T-cell (primary cell): Measurements from ENCODE around the gene BMS1. TPM values are rescaled to one million over a fixed set of nuclear protein-coding genes. Genes with fewer than 3 reads are reported as not detected.
A peak's percentile ranks its signal among the peaks of the same experiment; 100 is the strongest.
"Not testable (repeated sequence)": the region's sequence is repeated elsewhere in the genome, so short reads cannot be mapped to it uniquely, and the experiment has no call there.

Source experiments
- ATAC-seq, 4 experiments: fragments of 200-7000 bp in 3 of 4; fragments of 150-1000 bp in 1 of 4; cut with Tn5 transposase; replicated peaks in 1 of 4; 1 replicate in 3 of 4; 2 replicates in 1 of 4; pipeline ENCODE4 v1.10.0; 2021; ENCODE audit warnings: moderate library complexity in 3 of 4, mild to moderate bottlenecking in 2 of 4, moderate number of reproducible peaks in 1 of 4
- CTCF ChIA-PET, 2 donors: fragments of 300-600 bp; sonication (Branson Sonifier 250); formaldehyde crosslinking; loops; one replicate each; lab custom pipeline; 2022; ENCODE audit warnings: antibody characterized with exemption in 2 of 2; lab: Charles Lee
- POLR2A ChIA-PET, 2 donors: fragments of 300-600 bp; sonication (Branson Sonifier 250); formaldehyde crosslinking; loops; one replicate each; lab custom pipeline; 2022; ENCODE audit warnings: antibody characterized with exemption in 2 of 2; lab: Charles Lee
- DNase-seq, 35 experiments: peaks; one replicate each; pipeline versions ENCODE4 v3.0.0 to v3.0.0-alpha.2; 2013 to 2023
- H3K27ac ChIP-seq: one replicate; pipeline ENCODE4 v1.5.1; 2013; ENCODE audit warnings: low read length
- H3K27me3 ChIP-seq, 2 experiments: replicated peaks in 1 of 2; 1 replicate in 1 of 2; 2 replicates in 1 of 2; pipeline versions ENCODE4 v1.6.1 to v1.7.0; 2013; ENCODE audit warnings: low read length in 1 of 2, mixed read lengths in 1 of 2; ENCODE audit not compliant: control insufficient read depth in 2 of 2, insufficient read depth in 2 of 2; ENCODE audit errors: extremely low read depth in 1 of 2
- H3K36me3 ChIP-seq, 2 donors: 1 replicate in 1 of 2; 2 replicates in 1 of 2; pipeline versions ENCODE4 v1.6.1 to v1.7.0; 2013; ENCODE audit warnings: low read length in 1 of 2; ENCODE audit not compliant: control insufficient read depth in 2 of 2, insufficient read depth in 1 of 2; ENCODE audit errors: extremely low read depth in 1 of 2
- H3K4me1 ChIP-seq, 2 experiments: 1 replicate in 1 of 2; 2 replicates in 1 of 2; pipeline versions ENCODE4 v1.6.1 to v1.7.0; 2013; ENCODE audit warnings: low read length in 2 of 2, mixed read lengths in 1 of 2; ENCODE audit not compliant: insufficient read depth in 2 of 2, control insufficient read depth in 1 of 2; ENCODE audit errors: extremely low read depth in 1 of 2
- H3K4me3 ChIP-seq, 2 donors: 1 replicate in 1 of 2; 2 replicates in 1 of 2; pipeline versions ENCODE4 v1.5.1 to v1.7.0; 2013; ENCODE audit warnings: mild to moderate bottlenecking in 2 of 2, low read length in 1 of 2, moderate library complexity in 1 of 2; ENCODE audit not compliant: control insufficient read depth in 1 of 2; ENCODE audit errors: extremely low read depth in 1 of 2
- H3K9me3 ChIP-seq: 2 replicates; pipeline ENCODE4 v1.7.0; 2013
- H3K27ac Mint-ChIP-seq, 2 donors: one replicate each; pipeline ENCODE4 v1.8.0; 2020 to 2021; ENCODE audit warnings: mild to moderate bottlenecking in 2 of 2, mixed read lengths in 2 of 2
- H3K27me3 Mint-ChIP-seq, 2 donors: one replicate each; pipeline ENCODE4 v1.8.0; 2021 to 2022; ENCODE audit warnings: mixed read lengths in 2 of 2
- H3K36me3 Mint-ChIP-seq: one replicate; pipeline ENCODE4 v1.8.0; 2021; ENCODE audit warnings: mixed read lengths
- H3K4me1 Mint-ChIP-seq, 3 donors: one replicate each; pipeline ENCODE4 v1.8.0; 2020 to 2022; ENCODE audit warnings: mixed read lengths in 3 of 3, mild to moderate bottlenecking in 1 of 3
- H3K4me3 Mint-ChIP-seq, 3 donors: one replicate each; pipeline ENCODE4 v1.8.0; 2020 to 2022; ENCODE audit warnings: mild to moderate bottlenecking in 3 of 3, mixed read lengths in 3 of 3, moderate library complexity in 3 of 3
- H3K9me3 Mint-ChIP-seq, 3 donors: one replicate each; pipeline ENCODE4 v1.8.0; 2020 to 2022; ENCODE audit warnings: mixed read lengths in 3 of 3
- WGBS: methylation state at CpG from one replicate; pipeline ENCODE4 v1.1.5; 2013; ENCODE audit warnings: missing lambda C conversion rate; ENCODE audit not compliant: insufficient coverage; 5-methylcytosine and 5-hydroxymethylcytosine counted together
- total RNA-seq, 35 experiments: library from RNA in 6 of 35; stranded (reverse) in 6 of 35; fragments of 120-200 nt in 1 of 35; gene quantifications; one replicate each; pipeline versions ENCODE4 v1.2.1 to v1.2.4 and lab custom pipeline; 2013 to 2026

Gene BMS1, protein sequence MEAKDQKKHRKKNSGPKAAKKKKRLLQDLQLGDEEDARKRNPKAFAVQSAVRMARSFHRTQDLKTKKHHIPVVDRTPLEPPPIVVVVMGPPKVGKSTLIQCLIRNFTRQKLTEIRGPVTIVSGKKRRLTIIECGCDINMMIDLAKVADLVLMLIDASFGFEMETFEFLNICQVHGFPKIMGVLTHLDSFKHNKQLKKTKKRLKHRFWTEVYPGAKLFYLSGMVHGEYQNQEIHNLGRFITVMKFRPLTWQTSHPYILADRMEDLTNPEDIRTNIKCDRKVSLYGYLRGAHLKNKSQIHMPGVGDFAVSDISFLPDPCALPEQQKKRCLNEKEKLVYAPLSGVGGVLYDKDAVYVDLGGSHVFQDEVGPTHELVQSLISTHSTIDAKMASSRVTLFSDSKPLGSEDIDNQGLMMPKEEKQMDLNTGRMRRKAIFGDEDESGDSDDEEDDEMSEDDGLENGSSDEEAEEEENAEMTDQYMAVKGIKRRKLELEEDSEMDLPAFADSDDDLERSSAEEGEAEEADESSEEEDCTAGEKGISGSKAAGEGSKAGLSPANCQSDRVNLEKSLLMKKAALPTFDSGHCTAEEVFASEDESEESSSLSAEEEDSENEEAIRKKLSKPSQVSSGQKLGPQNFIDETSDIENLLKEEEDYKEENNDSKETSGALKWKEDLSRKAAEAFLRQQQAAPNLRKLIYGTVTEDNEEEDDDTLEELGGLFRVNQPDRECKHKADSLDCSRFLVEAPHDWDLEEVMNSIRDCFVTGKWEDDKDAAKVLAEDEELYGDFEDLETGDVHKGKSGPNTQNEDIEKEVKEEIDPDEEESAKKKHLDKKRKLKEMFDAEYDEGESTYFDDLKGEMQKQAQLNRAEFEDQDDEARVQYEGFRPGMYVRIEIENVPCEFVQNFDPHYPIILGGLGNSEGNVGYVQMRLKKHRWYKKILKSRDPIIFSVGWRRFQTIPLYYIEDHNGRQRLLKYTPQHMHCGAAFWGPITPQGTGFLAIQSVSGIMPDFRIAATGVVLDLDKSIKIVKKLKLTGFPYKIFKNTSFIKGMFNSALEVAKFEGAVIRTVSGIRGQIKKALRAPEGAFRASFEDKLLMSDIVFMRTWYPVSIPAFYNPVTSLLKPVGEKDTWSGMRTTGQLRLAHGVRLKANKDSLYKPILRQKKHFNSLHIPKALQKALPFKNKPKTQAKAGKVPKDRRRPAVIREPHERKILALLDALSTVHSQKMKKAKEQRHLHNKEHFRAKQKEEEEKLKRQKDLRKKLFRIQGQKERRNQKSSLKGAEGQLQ
- total RNA-seq (10 to 100 TPM; 13.1 to 18.1 (median 16.4) TPM), total RNA-seq (lab: John Stamatoyannopoulos, UW) (68.5 to 308 (median 99.8) reads per million in 29 experiments)
- total RNA-seq (2013), result 17.1 TPM

DNA sequence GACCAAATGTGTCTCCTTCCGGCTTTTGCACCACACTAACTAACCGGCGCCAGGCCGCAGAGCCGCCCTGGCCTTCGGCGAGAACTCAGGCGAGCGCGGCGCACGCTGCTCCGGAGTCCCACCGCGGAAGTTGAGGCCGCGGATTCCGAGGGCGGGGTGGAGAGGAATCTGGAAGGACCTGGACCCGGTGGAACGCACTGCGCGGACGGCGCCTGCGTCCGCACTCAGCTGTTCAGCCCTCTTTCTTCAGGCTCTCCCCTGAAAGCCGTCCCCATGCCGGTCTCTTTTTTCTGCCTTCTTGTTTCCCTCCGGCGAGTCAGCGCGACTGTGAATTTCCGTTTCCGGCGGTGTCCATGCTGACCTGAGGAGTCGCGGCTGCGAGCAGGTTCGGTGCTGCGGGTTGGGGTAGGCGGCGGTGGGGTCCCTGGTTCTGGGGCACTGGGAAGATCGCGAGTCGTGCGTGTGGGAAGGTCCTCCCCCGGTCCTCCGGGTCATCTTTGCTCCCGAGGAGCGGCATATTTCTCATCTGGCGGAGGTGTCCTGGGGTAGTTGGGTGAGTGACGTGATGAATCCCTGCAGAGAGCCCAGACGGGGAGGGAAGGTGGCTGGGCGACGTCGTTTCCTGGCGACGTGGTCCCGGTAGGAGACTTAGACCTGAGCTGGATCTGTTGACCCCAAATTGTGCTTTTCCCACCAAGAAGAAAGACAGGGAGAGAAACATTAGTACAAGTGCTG, at the start of gene BMS1:
BMS1 (plus strand) TSS at position 350 of the 735 bp plus-strand sequence. CDS start 1,600 bp downstream, outside the sequence.
- peak within 1 kb of the TSS; percentile 95 to 99 (median 96) for H3K4me3 Mint-ChIP-seq
- H3K9me3 Mint-ChIP-seq, result peaks cover 0 to 4% (median 0%) of the 10 kb centered on the region in 3 donors
- H3K27ac Mint-ChIP-seq, result peak within 1 kb of the TSS; percentile 85 to 90
- under 1% methylated on average over 54 of the region's 60 CpGs for WGBS
- peaks cover 37 to 41% (median 40%) of the 10 kb centered on the region in 3 donors for H3K4me1 Mint-ChIP-seq
- H3K27ac ChIP-seq, result peak within 1 kb of the TSS; percentile 84
- H3K36me3 ChIP-seq, result peaks cover 3 to 28% of the 10 kb centered on the region in 2 donors
- no peaks in the 10 kb centered on the region for H3K27me3 ChIP-seq
- ATAC-seq (peak; percentile 92 to 96 (median 93)), DNase-seq (peak; percentile 72 to 93 (median 85))
- H3K4me1 ChIP-seq, result peaks cover 3 to 15% of the 10 kb centered on the region in 2 experiments
- H3K4me3 ChIP-seq, result peak within 1 kb of the TSS; percentile 90 to 93
- H3K27me3 Mint-ChIP-seq, result peaks cover 0 to 4% of the 10 kb centered on the region in 2 donors
- ChIA-PET CTCF (no interaction called here), POLR2A (interaction anchor here in 1 of 2 donors (0.6 to 1.0 kb wide), 2 partner anchors 15 to 415 kb away, joined by 3 to 5 read pairs; no protein-coding TSS in a partner anchor)
- peaks cover 19% of the 10 kb centered on the region for H3K36me3 Mint-ChIP-seq
- H3K9me3 ChIP-seq, result no peaks in the 10 kb centered on the region

DNA sequence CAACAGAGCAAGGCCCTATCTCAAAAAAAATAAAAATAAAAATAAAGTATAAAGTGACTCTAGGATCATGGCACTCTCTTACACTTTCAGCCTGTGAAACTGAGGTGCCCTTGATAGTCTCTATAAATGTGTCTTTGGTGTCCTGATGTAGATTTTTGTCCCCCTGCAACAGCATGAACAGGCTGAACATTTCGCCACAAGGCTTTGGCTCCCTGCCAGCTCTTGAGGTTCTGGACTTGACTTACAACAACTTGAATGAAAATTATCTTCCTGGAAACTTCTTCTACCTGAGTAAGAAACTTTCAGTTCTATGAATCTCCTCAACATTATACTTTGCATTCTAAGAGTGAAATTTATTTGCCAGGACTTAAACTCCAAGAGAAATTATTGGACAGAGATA, 48.1 kb upstream of the BMS1 start:
- no CpG with 5 or more reads among the region's 1 CpG for WGBS
- H3K4me1 ChIP-seq, result no peaks in the 10 kb centered on the region
- H3K9me3 Mint-ChIP-seq, result no peaks in the 10 kb centered on the region
- no peak overlapping the region for H3K4me3 ChIP-seq
- H3K4me1 Mint-ChIP-seq, result no peaks in the 10 kb centered on the region
- DNase-seq, result peak in 1 of 35 experiments; percentile 3
- H3K27ac ChIP-seq, result no peak overlapping the region
- ChIA-PET CTCF (no interaction called here), POLR2A (no interaction called here)
- H3K36me3 ChIP-seq, result no peaks in the 10 kb centered on the region
- H3K9me3 ChIP-seq, result no peaks in the 10 kb centered on the region
- ATAC-seq, result no peak
- no peak overlapping the region for H3K4me3 Mint-ChIP-seq
- H3K27me3 Mint-ChIP-seq, result peaks cover 29 to 32% of the 10 kb centered on the region in 2 donors
- peaks cover 2 to 8% of the 10 kb centered on the region in 2 experiments for H3K27me3 ChIP-seq
- no peaks in the 10 kb centered on the region for H3K36me3 Mint-ChIP-seq
- no peak overlapping the region for H3K27ac Mint-ChIP-seq

DNA sequence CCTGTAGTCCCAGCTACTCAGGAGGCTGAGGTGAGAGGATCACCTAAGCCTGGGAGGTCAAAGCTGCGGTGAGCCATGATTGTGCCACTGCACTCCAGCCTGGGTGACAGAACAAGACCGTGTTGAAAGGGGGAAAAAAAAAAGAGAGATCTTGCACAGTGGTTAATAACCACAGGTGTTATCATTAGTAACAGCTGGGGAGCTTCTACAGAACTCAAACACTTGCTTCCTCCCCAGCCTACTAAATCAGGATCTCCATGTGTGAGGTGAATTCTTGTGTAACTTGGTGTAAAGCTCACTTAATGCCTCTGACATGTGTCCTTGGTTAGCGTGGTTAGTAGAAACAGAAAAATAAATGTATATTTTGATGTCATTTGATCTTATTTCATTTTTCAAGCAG, 43.9 kb upstream of the BMS1 start:
- H3K4me3 ChIP-seq, result no peak overlapping the region
- ChIA-PET POLR2A (no interaction called here), CTCF (no interaction called here)
- H3K36me3 Mint-ChIP-seq, result peaks cover 4% of the 10 kb centered on the region
- no peak for DNase-seq
- H3K9me3 ChIP-seq, result no peaks in the 10 kb centered on the region
- H3K27me3 ChIP-seq, result peaks cover 0 to 8% of the 10 kb centered on the region in 2 experiments
- no peak for ATAC-seq
- no peak overlapping the region for H3K27ac ChIP-seq
- H3K36me3 ChIP-seq, result no peaks in the 10 kb centered on the region
- no peaks in the 10 kb centered on the region for H3K4me1 Mint-ChIP-seq
- H3K4me1 ChIP-seq, result no peaks in the 10 kb centered on the region
- H3K4me3 Mint-ChIP-seq, result no peak overlapping the region
- H3K9me3 Mint-ChIP-seq, result peaks cover 5 to 20% (median 20%) of the 10 kb centered on the region in 3 donors
- 25% methylated on average over 1 of the region's 3 CpGs for WGBS
- H3K27me3 Mint-ChIP-seq, result peaks cover 17 to 23% of the 10 kb centered on the region in 2 donors
- no peak overlapping the region for H3K27ac Mint-ChIP-seq

DNA sequence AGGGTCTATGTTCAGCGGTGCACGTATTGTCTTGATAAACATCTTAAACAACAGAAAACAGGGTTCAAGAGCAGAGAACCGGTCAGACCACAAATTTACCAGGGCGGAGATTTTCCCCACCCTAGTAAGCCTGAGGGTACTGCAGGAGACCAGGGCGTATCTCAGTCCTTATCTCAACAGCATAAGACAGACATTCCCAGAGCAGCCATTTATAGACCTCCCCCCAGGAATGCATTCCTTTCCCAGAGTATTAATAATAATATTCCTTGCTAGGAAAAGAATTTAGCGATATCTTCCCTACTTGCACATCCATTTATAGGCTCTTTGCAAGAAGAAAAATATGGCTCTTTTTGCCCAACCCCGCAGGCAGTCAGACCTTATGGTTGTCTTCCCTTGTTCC, 41.1 kb upstream of the BMS1 start:
- H3K4me1 Mint-ChIP-seq, H3K27ac Mint-ChIP-seq, H3K4me3 Mint-ChIP-seq, H3K36me3 Mint-ChIP-seq, ATAC-seq, POLR2A ChIA-PET, DNase-seq, H3K4me3 ChIP-seq, H3K27ac ChIP-seq, H3K9me3 ChIP-seq, H3K4me1 ChIP-seq, CTCF ChIA-PET, H3K36me3 ChIP-seq: not testable (repeated sequence)
- WGBS, result 94% methylated on average over 5 of the region's 7 CpGs
- peaks cover 0 to 17% of the 10 kb centered on the region in 2 experiments for H3K27me3 ChIP-seq
- Mint-ChIP-seq H3K9me3 (peaks cover 5 to 20% (median 20%) of the 10 kb centered on the region in 3 donors), H3K27me3 (peaks cover 16 to 32% of the 10 kb centered on the region in 2 donors)

DNA sequence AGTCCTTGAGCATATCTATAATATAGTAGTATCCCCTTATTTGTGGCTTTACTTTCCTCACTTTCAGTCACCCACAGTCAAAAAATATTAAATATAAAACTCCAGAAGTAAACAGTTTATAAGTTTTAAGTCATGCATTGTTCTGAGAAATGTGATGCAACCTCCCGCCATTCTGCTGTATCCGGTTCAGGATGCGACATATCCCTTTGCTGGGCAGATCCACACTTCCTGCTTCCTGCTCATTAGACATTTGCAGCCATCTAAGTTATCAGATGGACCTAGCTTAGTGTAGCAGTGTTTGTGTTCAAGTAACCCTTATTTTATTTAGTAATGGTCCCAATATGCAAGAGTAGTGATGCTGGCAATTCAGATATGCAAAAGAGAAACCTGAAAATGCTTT, 38.9 kb upstream of the BMS1 start:
- Mint-ChIP-seq H3K36me3 (peaks cover 4% of the 10 kb centered on the region), H3K4me1 (no peaks in the 10 kb centered on the region), H3K27ac (no peak overlapping the region), H3K9me3 (peaks cover 5 to 20% (median 20%) of the 10 kb centered on the region in 3 donors), H3K4me3 (no peak overlapping the region), H3K27me3 (peaks cover 10 to 16% of the 10 kb centered on the region in 2 donors)
- ChIA-PET CTCF (no interaction called here), POLR2A (no interaction called here)
- whole genome bisulfite sequencing, result no CpG with 5 or more reads among the region's 3 CpGs
- Histone ChIP-seq H3K9me3 (no peaks in the 10 kb centered on the region), H3K27ac (no peak overlapping the region), H3K27me3 (peaks cover 0 to 15% of the 10 kb centered on the region in 2 experiments), H3K36me3 (no peaks in the 10 kb centered on the region), H3K4me1 (no peaks in the 10 kb centered on the region), H3K4me3 (no peak overlapping the region)
- no peak for DNase-seq
- ATAC-seq, result no peak
